GM12878 (cell line): ENCODE data around the gene GAS2L1. TPM values are rescaled to one million over a fixed set of nuclear protein-coding genes. Genes with fewer than 3 reads are reported as not detected.

Experiments used
- ATAC-seq: fragments of 200-7000 bp; cut with Tn5 transposase; 3 replicates; pipeline ENCODE4 v1.9.1; 2020; ENCODE audit warnings: mild to moderate bottlenecking, moderate library complexity
- BruUV-seq: library from RNA; stranded (reverse); fragments of 400-500 nt; replicated peaks from 2 replicates; lab custom pipeline; 2021; lab: Mats Ljungman, UMichigan
- CTCF ChIA-PET: fragments of 300-600 bp; sonication (Branson Sonifier 250); formaldehyde crosslinking; extraction: SDS; loops from one replicate; lab custom pipeline; 2021; ENCODE audit warnings: inconsistent platforms; lab: Yijun Ruan, JAX
- POLR2A ChIA-PET: fragments of 350-600 bp; formaldehyde crosslinking; extraction: SDS; loops from one replicate; lab custom pipeline; 2021; ENCODE audit warnings: inconsistent platforms; lab: Charles Lee
- RAD21 ChIA-PET: fragments of 300-600 bp; sonication (Branson Sonifier 250); formaldehyde crosslinking; loops from one replicate; lab custom pipeline; 2023; ENCODE audit warnings: antibody characterized with exemption; ENCODE audit not compliant: unreplicated experiment; lab: Charles Lee
- SMC1A ChIA-PET: fragments of 300-600 bp; sonication (Branson Sonifier 250); formaldehyde crosslinking; loops from one replicate; lab custom pipeline; 2023; ENCODE audit not compliant: unreplicated experiment, uncharacterized antibody; lab: Charles Lee
- DNase-seq: peaks from one replicate; pipeline ENCODE4 v3.0.0-alpha.2; 2011; ENCODE audit warnings: low read depth, low spot score
- FAIRE-seq: peaks from 3 replicates; lab custom pipeline; 2011; peaks lifted over from hg19 to GRCh38; lab: Jason Lieb, UNC
- H2AFZ ChIP-seq: 2 replicates; pipeline ENCODE4 v1.6.0; 2011; ENCODE audit warnings: low read depth, low read length, control low read depth; ENCODE audit not compliant: control insufficient read depth
- H3K27ac ChIP-seq: 2 replicates; pipeline ENCODE4 v1.5.1; 2011; ENCODE audit warnings: control low read depth; ENCODE audit not compliant: control insufficient read depth, insufficient read depth
- H3K27me3 ChIP-seq, 2 experiments: replicated peaks in 1 of 2; 2 replicates each; pipeline versions ENCODE4 v1.6.0 to v1.6.1; 2011; ENCODE audit warnings: low read length in 1 of 2; ENCODE audit not compliant: control insufficient read depth in 2 of 2, insufficient read depth in 2 of 2
- H3K36me3 ChIP-seq, 2 experiments: 2 replicates each; pipeline ENCODE4 v1.5.1; 2011; ENCODE audit warnings: low read length in 1 of 2; ENCODE audit not compliant: control insufficient read depth in 2 of 2, insufficient read depth in 2 of 2
- H3K4me1 ChIP-seq: 2 replicates; pipeline ENCODE4 v1.6.1; 2011; ENCODE audit warnings: mild to moderate bottlenecking, low read length, moderate library complexity, mixed read lengths; ENCODE audit not compliant: control insufficient read depth, insufficient read depth
- H3K4me2 ChIP-seq: 2 replicates; pipeline ENCODE4 v1.6.0; 2011; ENCODE audit warnings: control low read depth; ENCODE audit not compliant: control insufficient read depth, insufficient read depth
- H3K4me3 ChIP-seq: fragments of 200-600 bp; sonication (generic); 2 replicates; pipeline ENCODE4 v1.5.1; 2016
- H3K79me2 ChIP-seq: 2 replicates; pipeline ENCODE4 v1.6.0; 2011; ENCODE audit warnings: low read length; ENCODE audit not compliant: control insufficient read depth, insufficient read depth
- H3K9ac ChIP-seq: 2 replicates; pipeline ENCODE4 v1.8.0; 2011; ENCODE audit warnings: low read length, control low read depth, mixed read lengths; ENCODE audit not compliant: control insufficient read depth, insufficient read depth
- H3K9me3 ChIP-seq: replicated peaks from 3 replicates; pipeline ENCODE4 v1.5.1; 2011; ENCODE audit warnings: mild to moderate bottlenecking, low read length; ENCODE audit not compliant: control insufficient read depth, insufficient read depth
- H4K20me1 ChIP-seq: 2 replicates; pipeline ENCODE4 v1.6.0; 2011; ENCODE audit not compliant: control insufficient read depth, insufficient read depth
- ASH2L ChIP-seq: fragments of 300-600, 200-600 bp; sonication (generic); IDR thresholded peaks from 2 replicates; pipeline ENCODE4 v1.6.1; 2017; ENCODE audit warnings: low read depth, mild to moderate bottlenecking, borderline replicate concordance
- ATF2 ChIP-seq: IDR thresholded peaks from 2 replicates; pipeline ENCODE4 v1.6.1; 2012; ENCODE audit warnings: low read length, inconsistent platforms
- BACH1 ChIP-seq: fragments of 450-650 bp; IDR thresholded peaks from 2 replicates; pipeline ENCODE4 v1.6.1; 2017; ENCODE audit warnings: mild to moderate bottlenecking, borderline replicate concordance
- BCL11A ChIP-seq: IDR thresholded peaks from 2 replicates; pipeline ENCODE4 v1.6.1; 2011; ENCODE audit warnings: low read depth, low read length
- E4F1 ChIP-seq: fragments of 450-650 bp; IDR thresholded peaks from 2 replicates; pipeline ENCODE4 v1.6.1; 2018; ENCODE audit warnings: borderline replicate concordance, mild to moderate bottlenecking; ENCODE audit not compliant: partially characterized antibody
- FOS ChIP-seq: IDR thresholded peaks from 3 replicates; pipeline ENCODE4 v1.6.1; 2011; ENCODE audit warnings: borderline replicate concordance; ENCODE audit not compliant: insufficient read length; ENCODE audit errors: extremely low read depth
- KAT2A ChIP-seq: conservative IDR thresholded peaks from 2 replicates; pipeline ENCODE4 v1.6.1; 2011; ENCODE audit warnings: low read depth, low read length; ENCODE audit not compliant: control insufficient read depth
- MAX ChIP-seq: IDR thresholded peaks from 2 replicates; pipeline ENCODE4 v1.6.1; 2012; ENCODE audit warnings: low read depth, low read length, improper control_type of control experiment
- PAX8 ChIP-seq: fragments of 450-650 bp; IDR thresholded peaks from 2 replicates; pipeline ENCODE4 v1.6.1; 2017; ENCODE audit warnings: mild to moderate bottlenecking, moderate library complexity
- PML ChIP-seq: IDR thresholded peaks from 2 replicates; pipeline ENCODE4 v1.6.1; 2012; ENCODE audit warnings: low read length, inconsistent platforms
- POLR2A ChIP-seq: IDR thresholded peaks from 2 replicates; pipeline ENCODE4 v1.6.1; 2011; ENCODE audit warnings: low read depth, mild to moderate bottlenecking, low read length
- POLR2AphosphoS5 ChIP-seq: IDR thresholded peaks from 2 replicates; pipeline ENCODE4 v1.6.1; 2011; ENCODE audit warnings: mild to moderate bottlenecking, low read length, inconsistent platforms
- WGBS: methylation state at CpG from one replicate; pipeline ENCODE4 v1.1.6; 2016; ENCODE audit warnings: low lambda C conversion rate; ENCODE audit not compliant: insufficient replicate concordance, insufficient coverage; ENCODE audit errors: missing lambda C conversion rate; 5-methylcytosine and 5-hydroxymethylcytosine counted together
- in situ Hi-C: fragments of 300-500 bp; cut with MboI; formaldehyde crosslinking; loops from 9 replicates; pipeline ENCODE4 v1.14.3; 2018; ENCODE audit warnings: mixed read lengths
- intact Hi-C: fragments of 100-400 bp; cut with micrococcal nuclease; formaldehyde crosslinking; loops from one replicate; pipeline ENCODE4 v1.14.2; 2022; ENCODE audit not compliant: unreplicated experiment
- polyA plus RNA-seq, 11 experiments: library from polyadenylated mRNA; depleted of rRNA in 4 of 11; unstranded in 6 of 11; stranded (reverse) in 5 of 11; fragments of >200 nt; fragmentation: Nextera tagmentation in 4 of 11; fragmentation: Illumina TruSeq in 1 of 11; extraction: Ambion mirVana in 4 of 11; extraction: Trizol in 1 of 11; gene quantifications; 1 replicate in 1 of 11; 2 replicates in 10 of 11; pipeline versions ENCODE4 v1.2.1 to v1.2.3, GENCODE V29; 2011 to 2016; ENCODE audit warnings: inconsistent platforms in 2 of 11, missing spikeins in 2 of 11, low read depth in 1 of 11
- total RNA-seq, 4 experiments: library from RNA; depleted of rRNA in 3 of 4; stranded (reverse); fragments of >200 nt in 3 of 4; fragmentation: Illumina TruSeq in 1 of 4; extraction: Trizol in 1 of 4; gene quantifications; 2 replicates each; pipeline versions ENCODE4 v1.2.1 to v1.2.3, GENCODE V29; 2013 to 2021
- TF ChIP-seq, protein P1 (sequence below): IDR thresholded peaks from 2 replicates; pipeline ENCODE4 v1.6.1; 2011; ENCODE audit warnings: borderline replicate concordance, low read depth, mild to moderate bottlenecking, moderate library complexity, low read length; ENCODE audit not compliant: insufficient read depth, poor library complexity, severe bottlenecking
- TF ChIP-seq, protein P2 (sequence below): IDR thresholded peaks from 2 replicates; pipeline ENCODE4 v1.6.1; 2011; ENCODE audit warnings: mild to moderate bottlenecking, low read depth, low read length, moderate library complexity; ENCODE audit not compliant: insufficient replicate concordance

The GAS2L1 gene
- total and polyA plus RNA-seq, 10 of the 15 experiments (the other 5 are each of a cell fraction or from before 2014, with no cell fraction given): 0.03 to 0.13 TPM; not detected in 8

DNA sequence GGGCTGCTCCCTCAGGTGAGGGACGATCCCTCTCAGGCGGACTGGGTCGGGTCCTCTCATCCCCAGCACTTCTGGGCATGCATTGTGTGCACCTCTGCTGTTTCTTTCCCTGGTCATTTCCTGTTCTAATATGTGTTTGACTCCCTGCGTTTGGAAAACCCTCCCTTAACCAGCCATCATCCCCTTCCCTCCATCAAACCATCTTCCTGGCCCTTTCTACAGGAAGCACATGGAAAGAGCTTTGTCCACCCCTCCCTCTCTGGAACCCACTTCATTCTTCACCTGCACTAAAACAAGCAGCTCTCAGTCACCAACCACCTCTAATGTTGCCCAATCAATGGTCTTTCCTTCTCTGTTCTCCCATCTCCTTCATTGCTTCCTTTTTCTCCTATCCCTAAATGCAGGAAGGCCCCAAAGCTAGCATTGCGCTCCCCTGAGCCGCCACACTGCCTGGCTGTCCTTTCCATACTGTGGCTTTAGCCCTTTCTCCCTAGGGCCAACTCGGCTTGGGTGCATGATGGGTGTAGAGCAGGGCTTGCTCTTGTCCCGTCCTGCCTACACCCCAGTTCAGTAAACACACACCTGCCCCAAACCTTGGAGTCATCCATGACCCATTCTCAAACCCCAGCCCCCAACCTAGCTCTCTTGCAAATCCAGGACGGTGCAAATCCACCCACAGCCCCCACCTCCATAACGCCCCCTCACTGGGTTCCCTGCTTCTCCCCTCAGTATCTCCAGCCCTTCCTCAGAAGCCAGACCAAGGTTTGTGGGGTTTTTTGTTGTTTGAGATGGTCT lies 5.4 kb upstream of the GAS2L1 start:
- RAD21 ChIA-PET: no interaction called here
- FAIRE-seq: no peak
- in situ Hi-C loops (no loop called here), intact Hi-C loops (no loop called here)
- no peaks in the 10 kb centered on the region for H3K79me2 ChIP-seq
- 67% methylated on average over 10 of the region's 10 CpGs for WGBS
- H3K4me2 ChIP-seq: no peak overlapping the region
- H3K36me3 ChIP-seq: peaks cover 29 to 31% of the 10 kb centered on the region in 2 experiments
- H2AFZ ChIP-seq: no peak overlapping the region
- DNase-seq: no peak
- no peak overlapping the region for H3K27ac ChIP-seq
- peak; percentile 24 for ATAC-seq
- H3K9me3 ChIP-seq: no peaks in the 10 kb centered on the region; the same call in 2 of the 3 replicates
- no peak overlapping the region for H3K4me3 ChIP-seq
- H4K20me1 ChIP-seq: no peaks in the 10 kb centered on the region
- SMC1A ChIA-PET: no interaction called here
- no TSS peak for BruUV-seq
- peaks cover 2% of the 10 kb centered on the region in 2 experiments; a peak in 2 of 4 replicates for H3K27me3 ChIP-seq
- CTCF ChIA-PET: no interaction called here
- POLR2A ChIA-PET: no interaction called here
- no peaks in the 10 kb centered on the region; the same call in 1 of the 2 replicates for H3K4me1 ChIP-seq
- H3K9ac ChIP-seq: no peak overlapping the region
- TF ChIP-seq BACH1 (0 out of 2 replicates have a peak, but pooled peaks have one; percentile 23), MAX (no peak), BCL11A (peak; percentile 13; the same call in 1 of the 2 replicates), PML (peak; percentile 84), KAT2A (no peak), ATF2 (peak; percentile 58; the same call in 1 of the 2 replicates), E4F1 (no peak), PAX8 (no peak), POLR2AphosphoS5 (peak; percentile 90), FOS (no peak), POLR2A (peak; percentile 38; the same call in 1 of the 2 replicates), ASH2L (no peak)
- TF ChIP-seq, protein P1, sequence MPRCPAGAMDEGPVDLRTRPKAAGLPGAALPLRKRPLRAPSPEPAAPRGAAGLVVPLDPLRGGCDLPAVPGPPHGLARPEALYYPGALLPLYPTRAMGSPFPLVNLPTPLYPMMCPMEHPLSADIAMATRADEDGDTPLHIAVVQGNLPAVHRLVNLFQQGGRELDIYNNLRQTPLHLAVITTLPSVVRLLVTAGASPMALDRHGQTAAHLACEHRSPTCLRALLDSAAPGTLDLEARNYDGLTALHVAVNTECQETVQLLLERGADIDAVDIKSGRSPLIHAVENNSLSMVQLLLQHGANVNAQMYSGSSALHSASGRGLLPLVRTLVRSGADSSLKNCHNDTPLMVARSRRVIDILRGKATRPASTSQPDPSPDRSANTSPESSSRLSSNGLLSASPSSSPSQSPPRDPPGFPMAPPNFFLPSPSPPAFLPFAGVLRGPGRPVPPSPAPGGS: peak; percentile 43
- TF ChIP-seq, protein P2, sequence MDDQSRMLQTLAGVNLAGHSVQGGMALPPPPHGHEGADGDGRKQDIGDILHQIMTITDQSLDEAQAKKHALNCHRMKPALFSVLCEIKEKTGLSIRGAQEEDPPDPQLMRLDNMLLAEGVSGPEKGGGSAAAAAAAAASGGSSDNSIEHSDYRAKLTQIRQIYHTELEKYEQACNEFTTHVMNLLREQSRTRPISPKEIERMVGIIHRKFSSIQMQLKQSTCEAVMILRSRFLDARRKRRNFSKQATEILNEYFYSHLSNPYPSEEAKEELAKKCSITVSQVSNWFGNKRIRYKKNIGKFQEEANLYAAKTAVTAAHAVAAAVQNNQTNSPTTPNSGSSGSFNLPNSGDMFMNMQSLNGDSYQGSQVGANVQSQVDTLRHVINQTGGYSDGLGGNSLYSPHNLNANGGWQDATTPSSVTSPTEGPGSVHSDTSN: no peak
